ENCODE results near the gene FOXQ1. TPM values are rescaled to one million over a fixed set of nuclear protein-coding genes. Genes with fewer than 3 reads are reported as not detected.

FOXQ1 gene
- total and polyA plus RNA-seq, 2 of the 13 experiments (the other 11 are each of a cell fraction or from before 2014, with no cell fraction given) = 35.2 to 39.8 TPM

DNA sequence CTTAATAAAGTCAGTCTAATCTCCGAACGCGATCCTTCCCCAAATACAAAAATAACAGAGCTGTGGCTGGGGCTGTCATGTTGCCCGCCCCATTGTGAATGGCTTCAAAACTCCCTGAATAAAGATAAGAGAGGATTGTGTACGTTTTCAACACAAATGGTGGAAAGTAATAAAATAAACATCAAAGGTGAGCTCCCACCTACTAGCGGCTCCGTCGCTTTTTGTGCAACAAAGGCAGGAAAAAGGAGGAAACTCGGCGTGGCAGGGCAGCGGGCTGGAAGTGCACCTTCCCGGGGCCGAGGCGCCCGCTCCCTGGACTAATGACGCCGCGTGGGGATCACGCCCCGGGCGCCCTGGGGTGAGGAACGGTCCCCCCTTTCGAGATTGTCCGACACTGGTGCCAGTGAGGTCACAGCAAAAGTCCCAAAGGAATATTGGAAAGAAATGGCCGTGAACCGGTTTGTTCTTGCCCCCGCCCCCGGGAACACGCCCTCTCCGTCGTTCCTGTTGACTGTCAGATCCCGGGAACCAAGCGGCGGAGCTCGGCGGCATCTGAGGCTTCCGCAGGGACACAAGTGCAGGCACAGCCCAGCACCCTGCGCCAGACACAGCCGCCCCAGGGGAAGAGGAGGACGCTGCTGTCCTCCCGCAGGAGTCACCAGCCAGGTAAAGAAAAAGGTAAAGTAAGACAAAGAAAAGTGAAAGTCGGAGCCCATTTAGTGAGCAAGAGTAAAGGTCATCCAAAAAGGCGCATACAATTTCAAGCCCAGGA, 1.1 kb upstream of the FOXQ1 start (continued):
- TF ChIP-seq ZNF747 (CRISPR knock-in tag; IDR thresholded peaks at IDR 0.05; ENCODE audit: borderline replicate concordance) (peak; percentile 83), ZNF556 (CRISPR knock-in tag; IDR thresholded peaks at IDR 0.05; ENCODE audit: borderline replicate concordance) (0 out of 2 replicates have a peak, but pooled peaks have one; percentile 34), CBX1 (IDR thresholded peaks at IDR 0.05; ENCODE audit: low read depth) (no peak), BHLHE40 (IDR thresholded peaks at IDR 0.05; ENCODE audit: low read length) (no peak), ELF1 (CRISPR knock-in tag; IDR thresholded peaks at IDR 0.05) (peak; percentile 50; the same call in 1 of the 2 replicates), HIVEP1 (CRISPR knock-in tag; IDR thresholded peaks at IDR 0.05) (peak; percentile 54; the same call in 1 of the 2 replicates), ZSCAN29 (CRISPR knock-in tag; conservative IDR thresholded peaks at IDR 0.05) (no peak), STAG1 (CRISPR knock-in tag; IDR thresholded peaks at IDR 0.05) (peak; percentile 8; the same call in 1 of the 2 replicates), RFX5 (IDR thresholded peaks at IDR 0.05; ENCODE audit: low read depth, low read length) (no peak; the same call in 1 of the 2 replicates), FOXA3 (CRISPR knock-in tag; IDR thresholded peaks at IDR 0.05) (peak; percentile 62), ZNF614 (CRISPR knock-in tag; IDR thresholded peaks at IDR 0.05; ENCODE audit: borderline replicate concordance) (no peak), ZNF431 (CRISPR knock-in tag; IDR thresholded peaks at IDR 0.05; ENCODE audit: borderline replicate concordance, low read depth) (0 out of 2 replicates have a peak, but pooled peaks have one; percentile 3), FOXO1 (CRISPR knock-in tag; IDR thresholded peaks at IDR 0.05) (peak; percentile 78), ZNF776 (CRISPR knock-in tag; IDR thresholded peaks at IDR 0.05) (no peak), CCDC6 (CRISPR knock-in tag; IDR thresholded peaks at IDR 0.05) (peak; percentile 24; the same call in 1 of the 2 replicates), ZNF24 (IDR thresholded peaks at IDR 0.05) (0 out of 2 replicates have a peak, but pooled peaks have one; percentile 16), ZNF446 (CRISPR knock-in tag; IDR thresholded peaks at IDR 0.05) (no peak; the same call in 1 of the 2 replicates), ZNF879 (CRISPR knock-in tag; IDR thresholded peaks at IDR 0.05) (no peak), ZNF550 (CRISPR knock-in tag; IDR thresholded peaks at IDR 0.05; ENCODE audit: borderline replicate concordance) (no peak)
- TF ChIP-seq, protein P1, sequence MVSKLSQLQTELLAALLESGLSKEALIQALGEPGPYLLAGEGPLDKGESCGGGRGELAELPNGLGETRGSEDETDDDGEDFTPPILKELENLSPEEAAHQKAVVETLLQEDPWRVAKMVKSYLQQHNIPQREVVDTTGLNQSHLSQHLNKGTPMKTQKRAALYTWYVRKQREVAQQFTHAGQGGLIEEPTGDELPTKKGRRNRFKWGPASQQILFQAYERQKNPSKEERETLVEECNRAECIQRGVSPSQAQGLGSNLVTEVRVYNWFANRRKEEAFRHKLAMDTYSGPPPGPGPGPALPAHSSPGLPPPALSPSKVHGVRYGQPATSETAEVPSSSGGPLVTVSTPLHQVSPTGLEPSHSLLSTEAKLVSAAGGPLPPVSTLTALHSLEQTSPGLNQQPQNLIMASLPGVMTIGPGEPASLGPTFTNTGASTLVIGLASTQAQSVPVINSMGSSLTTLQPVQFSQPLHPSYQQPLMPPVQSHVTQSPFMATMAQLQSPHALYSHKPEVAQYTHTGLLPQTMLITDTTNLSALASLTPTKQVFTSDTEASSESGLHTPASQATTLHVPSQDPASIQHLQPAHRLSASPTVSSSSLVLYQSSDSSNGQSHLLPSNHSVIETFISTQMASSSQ (IDR thresholded peaks at IDR 0.05; ENCODE audit: low read depth) = no peak; the same call in 1 of the 2 replicates
- TF ChIP-seq, protein P1 (CRISPR knock-in tag; IDR thresholded peaks at IDR 0.05; ENCODE audit: borderline replicate concordance) = peak; percentile 33; the same call in 1 of the 2 replicates
- TF ChIP-seq, protein P2, sequence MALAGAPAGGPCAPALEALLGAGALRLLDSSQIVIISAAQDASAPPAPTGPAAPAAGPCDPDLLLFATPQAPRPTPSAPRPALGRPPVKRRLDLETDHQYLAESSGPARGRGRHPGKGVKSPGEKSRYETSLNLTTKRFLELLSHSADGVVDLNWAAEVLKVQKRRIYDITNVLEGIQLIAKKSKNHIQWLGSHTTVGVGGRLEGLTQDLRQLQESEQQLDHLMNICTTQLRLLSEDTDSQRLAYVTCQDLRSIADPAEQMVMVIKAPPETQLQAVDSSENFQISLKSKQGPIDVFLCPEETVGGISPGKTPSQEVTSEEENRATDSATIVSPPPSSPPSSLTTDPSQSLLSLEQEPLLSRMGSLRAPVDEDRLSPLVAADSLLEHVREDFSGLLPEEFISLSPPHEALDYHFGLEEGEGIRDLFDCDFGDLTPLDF (CRISPR knock-in tag; IDR thresholded peaks at IDR 0.05) = no peak
- TF ChIP-seq, protein P3, sequence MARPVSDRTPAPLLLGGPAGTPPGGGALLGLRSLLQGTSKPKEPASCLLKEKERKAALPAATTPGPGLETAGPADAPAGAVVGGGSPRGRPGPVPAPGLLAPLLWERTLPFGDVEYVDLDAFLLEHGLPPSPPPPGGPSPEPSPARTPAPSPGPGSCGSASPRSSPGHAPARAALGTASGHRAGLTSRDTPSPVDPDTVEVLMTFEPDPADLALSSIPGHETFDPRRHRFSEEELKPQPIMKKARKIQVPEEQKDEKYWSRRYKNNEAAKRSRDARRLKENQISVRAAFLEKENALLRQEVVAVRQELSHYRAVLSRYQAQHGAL (CRISPR knock-in tag; IDR thresholded peaks at IDR 0.05; ENCODE audit: not compliant biosample characterization) = no peak
- TF ChIP-seq, protein P4, sequence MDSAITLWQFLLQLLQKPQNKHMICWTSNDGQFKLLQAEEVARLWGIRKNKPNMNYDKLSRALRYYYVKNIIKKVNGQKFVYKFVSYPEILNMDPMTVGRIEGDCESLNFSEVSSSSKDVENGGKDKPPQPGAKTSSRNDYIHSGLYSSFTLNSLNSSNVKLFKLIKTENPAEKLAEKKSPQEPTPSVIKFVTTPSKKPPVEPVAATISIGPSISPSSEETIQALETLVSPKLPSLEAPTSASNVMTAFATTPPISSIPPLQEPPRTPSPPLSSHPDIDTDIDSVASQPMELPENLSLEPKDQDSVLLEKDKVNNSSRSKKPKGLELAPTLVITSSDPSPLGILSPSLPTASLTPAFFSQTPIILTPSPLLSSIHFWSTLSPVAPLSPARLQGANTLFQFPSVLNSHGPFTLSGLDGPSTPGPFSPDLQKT (CRISPR knock-in tag; IDR thresholded peaks at IDR 0.05; ENCODE audit: borderline replicate concordance) = no peak
